Heart left ventricle (tissue), 13 donors: ENCODE measurements around the gene POLR2J.

ENCODE experiments used
- POLR2A ChIP-seq, 2 donors: fragments of 450-650 bp; IDR thresholded peaks; one replicate each; pipeline ENCODE4 v1.6.1; 2017; ENCODE audit warnings: antibody characterized with exemption in 2 of 2, mild to moderate bottlenecking in 2 of 2, moderate library complexity in 2 of 2
- TF ChIP-seq, protein P1 (sequence below), 12 donors: fragments of 200-600 bp; sonication (generic) in 4 of 12; IDR thresholded peaks; one replicate each; pipeline versions ENCODE4 v1.5.0 to v1.8.0; 2018 to 2022; ENCODE audit warnings: antibody characterized with exemption in 12 of 12, mild to moderate bottlenecking in 5 of 12
- donor health status: ischemic (EF 13 %, LVEDD 7.1; RV severe dilation, severe dysfunction).
- donor health status: DM: no; HTN: yes; CAD: no.
- donor health status: DM: no; HTN: no; CAD: no.
- donor health status: ischemic (EF 25% LVEDD 6.9; RV normal size, moderate dysfunction).
- donor health status: ischemic (EF 25% LVEDD 5.7; RV mildly dilated, moderate dysfunction).
- donor health status: ischemic (EF 35%, LVEDD 5.7; RV mildly dilated, moderate dysfunction).
- donor health status: nonischemic (EF 11% LVEDD 7.7; RV severe dilation, severe dysfunction).
- donor health status: DM: yes; HTN: yes; CAD: no.
- donor health status: PGD.
- donor health status: ischemic (EF 29% LVEDD 5.4; RV normal size, mild dysfunction).
- donor health status: nonischemic (EF 23%, LVEDD 6.1; RV moderate dilation, normal function).

DNA sequence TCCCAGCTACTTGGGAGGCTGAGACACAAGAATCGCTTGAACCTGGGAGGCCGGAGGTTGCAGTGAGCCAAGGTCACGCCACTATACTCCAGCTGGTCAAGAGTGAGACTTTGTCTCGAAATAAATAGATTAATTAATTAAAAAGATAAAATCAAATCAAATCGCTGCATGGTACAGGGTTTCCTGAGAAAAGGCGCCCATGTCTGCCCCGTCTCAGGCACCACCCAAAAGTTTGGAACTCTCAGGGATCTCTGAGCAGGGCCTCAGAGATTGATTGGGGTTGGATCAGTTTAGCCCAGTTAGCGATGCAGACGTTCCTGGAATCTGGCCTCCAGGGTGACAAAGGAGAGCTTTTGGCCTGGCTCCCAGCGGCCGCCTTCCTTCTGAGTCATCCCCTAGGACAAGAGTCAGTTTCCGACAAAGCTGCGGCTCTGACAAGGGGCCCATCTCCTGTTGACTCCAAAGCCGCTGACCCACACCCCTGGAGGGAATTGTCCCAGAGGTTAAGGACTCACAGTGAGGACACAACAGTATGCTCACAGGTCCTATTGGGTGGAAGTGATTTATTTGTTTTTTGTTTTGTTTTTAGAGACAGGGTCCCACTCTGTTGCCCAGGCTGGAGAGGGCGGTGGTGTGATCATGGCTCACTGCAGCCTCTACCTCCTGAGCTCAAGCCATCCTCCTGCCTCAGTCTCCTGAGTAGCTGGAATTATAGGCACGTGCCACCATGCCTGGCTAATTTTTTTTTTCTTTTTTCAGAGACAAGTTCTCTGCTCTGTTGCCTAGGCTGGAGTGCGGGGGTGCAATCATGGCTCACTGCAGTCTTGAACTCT is 38.5 kb downstream of the POLR2J start:
- TF ChIP-seq, protein P1, sequence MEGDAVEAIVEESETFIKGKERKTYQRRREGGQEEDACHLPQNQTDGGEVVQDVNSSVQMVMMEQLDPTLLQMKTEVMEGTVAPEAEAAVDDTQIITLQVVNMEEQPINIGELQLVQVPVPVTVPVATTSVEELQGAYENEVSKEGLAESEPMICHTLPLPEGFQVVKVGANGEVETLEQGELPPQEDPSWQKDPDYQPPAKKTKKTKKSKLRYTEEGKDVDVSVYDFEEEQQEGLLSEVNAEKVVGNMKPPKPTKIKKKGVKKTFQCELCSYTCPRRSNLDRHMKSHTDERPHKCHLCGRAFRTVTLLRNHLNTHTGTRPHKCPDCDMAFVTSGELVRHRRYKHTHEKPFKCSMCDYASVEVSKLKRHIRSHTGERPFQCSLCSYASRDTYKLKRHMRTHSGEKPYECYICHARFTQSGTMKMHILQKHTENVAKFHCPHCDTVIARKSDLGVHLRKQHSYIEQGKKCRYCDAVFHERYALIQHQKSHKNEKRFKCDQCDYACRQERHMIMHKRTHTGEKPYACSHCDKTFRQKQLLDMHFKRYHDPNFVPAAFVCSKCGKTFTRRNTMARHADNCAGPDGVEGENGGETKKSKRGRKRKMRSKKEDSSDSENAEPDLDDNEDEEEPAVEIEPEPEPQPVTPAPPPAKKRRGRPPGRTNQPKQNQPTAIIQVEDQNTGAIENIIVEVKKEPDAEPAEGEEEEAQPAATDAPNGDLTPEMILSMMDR (IDR thresholded peaks at IDR 0.05): no peak
- no peak for TF ChIP-seq POLR2A (IDR thresholded peaks at IDR 0.05)
